Measurements from ENCODE around the gene HNRNPC.
A peak's percentile ranks its signal among the peaks of the same experiment; 100 is the strongest.

HNRNPC gene

DNA sequence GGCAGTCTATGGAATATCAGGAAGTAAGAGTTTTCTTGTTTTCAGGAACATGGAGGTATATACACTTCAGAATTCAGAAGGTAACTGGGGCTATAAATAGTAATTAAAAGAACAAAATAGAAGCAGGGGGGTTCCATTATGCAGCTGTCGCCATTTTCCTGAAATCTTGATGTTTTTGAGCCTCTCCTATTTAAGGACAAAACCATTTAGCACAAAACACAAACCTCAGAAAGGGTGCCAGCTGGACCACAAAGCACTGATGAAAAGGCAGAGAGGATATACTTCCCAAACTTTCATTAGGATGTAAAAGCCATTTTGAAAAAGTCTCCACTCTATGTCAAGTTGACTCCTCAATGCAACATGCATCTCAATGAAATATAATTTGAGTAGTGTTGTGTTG, 59.2 kb downstream of the HNRNPC start:
- no peak for DNase-seq (ENCODE audit: low read depth)

DNA sequence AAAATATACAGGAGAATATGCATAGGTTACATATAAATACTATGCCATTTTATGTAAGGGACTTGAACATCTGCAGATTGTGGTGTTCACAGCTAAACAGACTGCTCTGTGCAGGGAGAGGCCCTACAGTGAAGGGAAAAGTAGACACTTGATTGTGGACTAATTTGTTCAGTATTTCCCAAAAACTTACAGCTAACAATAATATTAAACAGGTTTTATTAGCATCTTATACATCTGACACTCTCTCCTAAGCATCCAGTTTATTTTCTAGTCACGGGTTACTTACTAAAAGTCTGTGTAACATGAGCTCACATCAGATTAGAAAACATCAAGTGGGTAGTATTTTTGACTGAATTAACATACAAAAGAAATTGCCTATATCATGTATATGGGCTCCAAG, 60.1 kb downstream of the HNRNPC start:
- no peak for DNase-seq (ENCODE audit: low read depth)

DNA sequence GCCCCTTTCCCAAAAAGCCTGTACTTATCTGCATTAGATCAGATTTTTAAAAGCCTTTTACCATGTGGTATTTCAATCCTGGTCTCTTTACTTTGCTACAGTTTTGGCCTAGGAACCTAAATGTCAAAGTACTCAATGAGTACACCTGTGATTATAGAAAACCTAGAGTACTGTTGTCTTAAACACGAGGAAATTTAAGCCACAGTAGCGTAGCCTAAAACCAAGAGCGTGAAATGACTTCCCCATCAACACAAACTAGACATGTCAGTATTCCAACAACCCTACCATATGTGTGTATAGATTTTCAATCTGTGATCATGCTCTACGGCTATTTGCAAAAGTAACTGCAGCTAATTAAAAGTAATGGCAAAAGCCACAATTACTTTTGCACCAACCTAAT, 60.7 kb downstream of the HNRNPC start:
- no peak for DNase-seq (ENCODE audit: low read depth)

DNA sequence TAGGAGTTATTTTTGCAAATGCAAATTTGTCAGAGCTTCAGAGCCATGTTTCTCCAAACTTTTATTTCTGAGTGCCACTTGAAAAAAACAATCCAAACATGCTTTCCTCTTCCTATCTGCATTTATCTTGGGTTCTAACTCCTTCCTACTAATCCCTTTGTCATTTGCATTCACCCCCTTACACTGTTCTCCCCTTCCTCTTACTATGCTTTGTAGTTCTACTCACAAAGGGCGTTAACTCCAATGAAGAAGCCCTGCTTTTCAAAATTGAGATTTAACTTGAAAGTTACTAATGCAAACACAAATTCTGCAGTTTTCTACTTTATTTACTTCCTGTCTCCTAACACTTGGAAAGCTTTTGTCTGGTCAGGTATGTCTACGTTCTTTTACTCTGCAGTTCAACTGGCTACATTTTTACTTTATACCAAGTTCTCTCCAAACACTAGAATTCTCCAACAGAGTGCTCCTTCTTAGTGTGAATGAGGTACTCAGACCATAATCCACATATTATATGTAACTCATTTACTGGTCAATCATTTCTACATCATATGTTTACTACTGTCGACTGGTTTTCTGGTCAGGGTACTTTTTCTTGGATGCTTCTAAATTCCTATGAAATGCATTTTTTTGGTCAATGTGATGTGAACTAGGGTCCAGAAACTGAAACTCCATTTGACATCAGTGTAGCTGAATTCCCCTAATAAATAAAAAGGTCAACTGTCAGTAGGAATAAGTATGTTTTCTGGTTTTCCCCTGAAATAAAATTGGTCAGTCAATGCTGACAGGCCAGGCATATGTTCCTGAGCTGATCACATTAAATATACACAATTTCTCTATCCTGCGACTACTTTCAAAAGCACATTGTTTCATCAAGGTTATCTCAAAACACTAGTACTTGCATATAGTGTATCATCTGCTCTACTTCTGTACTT, 62.2 kb downstream of the HNRNPC start:
- no peak for DNase-seq (ENCODE audit: low read depth)

DNA sequence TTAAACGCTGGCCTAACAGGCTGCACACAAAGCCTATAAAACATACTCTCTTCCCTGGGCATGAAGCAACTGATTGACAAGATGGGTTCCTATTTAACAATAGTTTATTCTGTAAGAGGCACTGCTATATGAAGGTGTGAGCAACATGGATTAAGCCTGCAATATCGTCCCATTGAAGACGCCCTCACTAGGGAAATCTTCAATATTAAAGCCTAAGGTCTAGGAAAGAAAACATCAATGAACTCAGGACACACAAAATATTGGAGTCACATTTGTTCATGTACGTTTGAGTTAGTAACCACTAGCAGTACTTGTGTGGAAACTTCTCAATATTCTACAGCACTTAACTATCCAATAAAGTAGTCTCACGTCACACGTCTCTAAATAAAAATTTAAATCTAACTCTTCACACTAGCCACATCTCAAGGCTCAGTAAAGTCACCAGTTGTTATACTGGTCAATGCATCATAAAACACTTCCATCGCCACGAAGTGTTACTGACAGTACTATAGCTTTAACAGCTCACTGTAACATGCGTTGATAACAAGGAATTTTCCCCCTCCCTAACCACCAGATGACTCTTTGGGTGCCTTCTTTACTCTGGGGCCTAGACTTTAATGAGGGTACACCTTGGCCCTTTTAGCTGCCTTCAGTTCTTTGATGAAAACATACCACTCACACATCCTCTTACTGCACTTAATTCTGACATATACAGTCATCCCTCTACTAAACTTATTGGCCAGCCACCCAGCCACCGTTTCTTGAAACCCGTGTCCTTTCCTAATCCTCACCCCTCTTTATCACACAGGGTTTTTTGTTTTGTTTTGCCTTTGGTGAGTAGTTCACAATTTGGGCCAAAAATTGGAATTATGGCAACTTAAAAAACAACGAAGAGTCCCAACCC, 63.3 kb downstream of the HNRNPC start:
- no peak for DNase-seq (ENCODE audit: low read depth)

- DNase-seq (ENCODE audit: low read depth), result no peak
Measured at GRCh38 chr14:21205026-21205677, 64.1 kb downstream of the HNRNPC start.

GRCh38 chr14:21204167-21205025, 64.8 kb downstream of the HNRNPC start:
- no peak for DNase-seq (ENCODE audit: low read depth)

- DNase-seq (ENCODE audit: low read depth), result no peak
Measured at GRCh38 chr14:21203470-21204166, 65.6 kb downstream of the HNRNPC start.

DNA sequence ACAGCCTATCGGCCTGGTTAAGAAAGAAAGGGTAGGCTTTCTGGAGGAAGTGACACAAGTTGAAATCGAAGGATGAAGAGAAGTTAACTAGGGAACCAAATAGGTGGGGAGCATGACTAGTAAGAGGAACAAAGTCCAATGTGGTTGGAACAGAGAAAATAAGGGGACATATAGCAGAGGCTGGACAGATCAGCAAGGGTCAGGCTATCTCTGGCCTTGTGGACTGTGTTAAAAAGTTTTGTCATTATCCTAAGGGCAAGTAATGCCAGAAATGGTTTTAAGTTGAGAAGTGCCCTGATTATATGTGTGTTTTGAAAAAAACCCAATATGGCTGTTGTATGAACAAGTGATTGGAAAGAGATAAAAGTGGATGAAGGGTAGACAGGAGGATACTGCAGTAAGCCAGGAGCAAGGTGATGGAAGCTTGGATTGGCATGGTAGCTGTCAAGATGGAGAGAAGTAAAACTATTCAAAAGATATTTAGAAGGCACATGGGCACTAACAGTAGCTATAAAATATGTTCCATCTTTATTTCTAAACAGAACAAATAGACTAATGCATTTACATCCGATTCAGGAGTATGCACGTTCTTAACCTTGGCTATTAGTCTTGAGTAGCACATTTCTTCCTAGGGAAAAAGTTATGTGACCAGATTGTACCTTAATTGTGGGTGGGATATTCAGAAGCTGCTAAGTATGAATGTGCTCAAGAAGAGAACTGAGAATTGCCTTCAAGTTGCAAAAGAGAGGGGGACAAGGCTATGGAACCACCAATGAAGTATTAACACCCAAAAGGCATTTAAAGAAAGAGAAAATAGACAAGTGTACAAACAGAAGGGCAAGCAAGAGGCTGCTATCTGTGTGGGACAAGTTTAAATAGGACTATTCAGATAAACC, 66.5 kb downstream of the HNRNPC start:
- DNase-seq (ENCODE audit: low read depth), result no peak

DNA sequence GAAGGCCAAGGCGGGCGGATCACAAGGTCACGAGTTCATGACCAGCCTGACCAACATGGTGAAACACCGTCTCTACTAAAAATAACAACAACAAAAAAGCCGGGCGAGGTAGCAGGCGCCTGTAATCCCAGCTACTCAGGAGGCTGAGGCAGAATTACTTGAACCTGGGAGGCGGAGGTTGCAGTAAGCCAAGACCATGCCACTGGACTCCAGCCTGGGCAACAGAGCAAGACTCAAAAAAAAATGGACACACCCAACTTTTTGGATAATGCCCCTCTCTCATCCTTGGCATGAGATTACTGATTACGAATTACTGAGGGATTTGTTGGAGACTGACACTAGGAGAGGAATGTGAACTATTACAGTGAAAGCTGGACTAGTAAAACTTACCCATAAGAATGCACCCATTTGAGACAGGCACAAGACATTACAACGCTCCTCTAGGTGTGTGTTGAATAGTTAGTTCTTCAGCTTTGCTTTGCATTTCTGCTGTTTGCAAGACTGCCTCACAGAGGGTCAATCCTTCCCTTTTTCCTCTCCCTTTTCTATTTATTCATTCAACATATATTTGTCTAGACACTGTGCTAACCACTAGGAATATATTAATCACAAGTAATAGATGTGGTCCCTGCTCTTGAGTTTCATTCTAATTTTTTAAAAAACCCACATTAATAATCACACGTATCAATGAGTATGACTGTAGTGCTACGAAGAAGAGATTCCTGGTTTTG, 67.3 kb downstream of the HNRNPC start:
- no peak for DNase-seq (ENCODE audit: low read depth)

- no peak for DNase-seq (ENCODE audit: low read depth)
Measured at GRCh38 chr14:21200752-21201461, 68.3 kb downstream of the HNRNPC start.

GRCh38 chr14:21199611-21200560, 69.4 kb downstream of the HNRNPC start:
- no peak for DNase-seq (ENCODE audit: low read depth)

GRCh38 chr14:21197418-21198205, 71.6 kb downstream of the HNRNPC start:
- peak; percentile 36 for DNase-seq (ENCODE audit: low read depth)

- no peak for DNase-seq (ENCODE audit: low read depth)
Measured at GRCh38 chr14:21194597-21194996, 74.6 kb downstream of the HNRNPC start.

DNA sequence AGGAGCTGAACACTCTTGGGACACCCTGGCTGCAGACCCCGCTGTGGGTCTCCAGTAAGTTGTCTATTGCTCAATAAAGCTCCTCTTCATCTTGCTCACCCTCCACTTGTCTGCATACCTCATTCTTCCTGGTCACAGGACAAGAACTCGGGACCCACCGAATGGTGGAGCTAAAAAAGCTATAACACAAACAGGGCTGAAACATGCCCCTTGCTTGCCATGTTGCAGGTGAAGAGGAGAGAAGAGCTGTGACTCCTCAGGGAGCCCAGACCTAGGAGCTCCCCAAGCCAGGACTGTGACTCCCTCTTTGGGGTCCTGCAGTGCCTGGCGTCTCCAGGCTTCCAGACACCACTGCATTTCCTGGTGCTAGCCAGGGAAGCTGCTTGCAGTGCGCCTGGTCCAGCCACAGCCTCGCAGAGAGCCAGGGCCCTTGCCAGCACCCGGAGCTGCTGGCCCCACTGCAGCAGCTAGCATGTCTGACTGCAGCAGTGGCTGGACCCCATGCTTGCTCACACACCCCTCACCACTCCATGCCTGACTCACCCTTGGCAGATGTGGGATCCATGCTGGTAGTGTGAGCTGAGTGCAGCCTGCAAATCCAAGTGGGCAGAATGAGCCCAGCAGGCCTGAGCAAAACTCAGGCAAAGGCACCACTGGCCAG, 76.2 kb downstream of the HNRNPC start:
- DNase-seq (ENCODE audit: low read depth), result no peak

DNA sequence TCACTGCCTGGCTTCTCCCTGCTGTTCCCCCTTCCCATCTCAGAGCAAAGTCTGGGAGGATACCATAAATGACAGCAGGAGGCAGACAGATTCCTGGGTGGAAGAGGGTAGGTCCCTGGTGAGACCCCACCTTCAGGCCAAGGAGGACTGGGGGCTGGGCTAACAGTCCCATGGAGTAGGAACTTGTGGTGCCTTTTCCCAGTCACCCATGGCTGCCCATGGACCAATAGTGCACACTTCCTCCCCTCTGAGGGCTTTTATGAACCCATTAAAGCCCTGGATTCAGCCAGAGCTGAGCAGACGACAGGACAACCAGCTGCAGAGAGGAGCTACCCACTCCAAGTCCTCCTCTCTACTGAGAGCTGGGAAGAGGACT, 76.8 kb downstream of the HNRNPC start:
- no peak for DNase-seq (ENCODE audit: low read depth)

Measured in amniotic epithelial cell (primary cell).